Esophagus muscularis mucosa (tissue), 3 donors: Measurements from ENCODE around the gene NEURL2.

Experiments
- CTCF ChIP-seq, 3 experiments: fragments of 200-600 bp in 2 of 3; fragments of 450-650 bp in 1 of 3; sonication (generic) in 2 of 3; IDR thresholded peaks; one replicate each; pipeline ENCODE4 v1.5.1; 2017 to 2019; ENCODE audit warnings: antibody characterized with exemption in 3 of 3, mild to moderate bottlenecking in 2 of 3, moderate library complexity in 1 of 3
- POLR2A ChIP-seq: fragments of 450-650 bp; IDR thresholded peaks from one replicate; pipeline ENCODE4 v1.6.1; 2017; ENCODE audit warnings: antibody characterized with exemption, moderate library complexity, mild to moderate bottlenecking, low read depth

GRCh38 chr20:45850238-45850637, 40.8 kb downstream of the NEURL2 start:
- TF ChIP-seq CTCF (IDR thresholded peaks at IDR 0.05) = no peak
- no peak for TF ChIP-seq POLR2A
